Calu3 (cell line): ENCODE data around the gene NUDT1. TPM values are rescaled to one million over a fixed set of nuclear protein-coding genes. Genes with fewer than 3 reads are reported as not detected.

ENCODE experiments used
- BruUV-seq: library from RNA; stranded (reverse); fragments of 400-500 nt; replicated peaks from 2 replicates; lab custom pipeline; 2021; lab: Mats Ljungman, UMichigan
- CTCF ChIA-PET: fragments of 300-600 bp; sonication (Branson Sonifier 250); formaldehyde crosslinking; loops from one replicate; lab custom pipeline; 2022; ENCODE audit warnings: antibody characterized with exemption; lab: Charles Lee
- DNase-seq: peaks from one replicate; pipeline ENCODE4 v3.0.0; 2022
- H3K27ac Mint-ChIP-seq: one replicate; pipeline ENCODE4 v1.8.0; 2022; ENCODE audit warnings: mixed read lengths; ENCODE audit not compliant: unreplicated experiment
- H3K27me3 Mint-ChIP-seq: one replicate; pipeline ENCODE4 v1.8.0; 2022; ENCODE audit warnings: mixed read lengths; ENCODE audit not compliant: unreplicated experiment
- H3K36me3 Mint-ChIP-seq: one replicate; pipeline ENCODE4 v1.8.0; 2022; ENCODE audit warnings: mild to moderate bottlenecking, moderate library complexity, mixed read lengths; ENCODE audit not compliant: insufficient read depth, unreplicated experiment
- H3K4me1 Mint-ChIP-seq: one replicate; pipeline ENCODE4 v1.8.0; 2022; ENCODE audit warnings: mild to moderate bottlenecking, low read depth, mixed read lengths; ENCODE audit not compliant: unreplicated experiment
- H3K4me3 Mint-ChIP-seq: one replicate; pipeline ENCODE4 v1.8.0; 2022; ENCODE audit warnings: mild to moderate bottlenecking, low read depth, moderate library complexity, mixed read lengths; ENCODE audit not compliant: unreplicated experiment
- H3K9me3 Mint-ChIP-seq: one replicate; pipeline ENCODE4 v1.8.0; 2022; ENCODE audit warnings: low read depth, mixed read lengths; ENCODE audit not compliant: unreplicated experiment
- intact Hi-C: fragments of 100-400 bp; cut with micrococcal nuclease; formaldehyde crosslinking; loops from one replicate; pipeline ENCODE4 v1.10.0; 2022; ENCODE audit not compliant: unreplicated experiment
- total RNA-seq: library from RNA; stranded (reverse); gene quantifications from 2 replicates; pipeline ENCODE4 v1.2.3, GENCODE V29; 2022
- TF ChIP-seq, protein P1 (sequence below): fragments of 200-600 bp; IDR thresholded peaks from one replicate; pipeline ENCODE4 v1.8.0; 2022; ENCODE audit warnings: antibody characterized with exemption; ENCODE audit not compliant: unreplicated experiment

NUDT1 gene
- total RNA-seq, 1 experiment from 2014 or later = 65.6 TPM

- no TSS peak for BruUV-seq
- intact Hi-C loops = no loop called here
- Mint-ChIP-seq H3K27ac (no peak overlapping the region), H3K4me1 (no peaks in the 10 kb centered on the region), H3K4me3 (no peak overlapping the region), H3K9me3 (peaks cover 4% of the 10 kb centered on the region), H3K36me3 (peaks cover 33% of the 10 kb centered on the region), H3K27me3 (no peaks in the 10 kb centered on the region)
- DNase-seq = no peak
- TF ChIP-seq, protein P1, sequence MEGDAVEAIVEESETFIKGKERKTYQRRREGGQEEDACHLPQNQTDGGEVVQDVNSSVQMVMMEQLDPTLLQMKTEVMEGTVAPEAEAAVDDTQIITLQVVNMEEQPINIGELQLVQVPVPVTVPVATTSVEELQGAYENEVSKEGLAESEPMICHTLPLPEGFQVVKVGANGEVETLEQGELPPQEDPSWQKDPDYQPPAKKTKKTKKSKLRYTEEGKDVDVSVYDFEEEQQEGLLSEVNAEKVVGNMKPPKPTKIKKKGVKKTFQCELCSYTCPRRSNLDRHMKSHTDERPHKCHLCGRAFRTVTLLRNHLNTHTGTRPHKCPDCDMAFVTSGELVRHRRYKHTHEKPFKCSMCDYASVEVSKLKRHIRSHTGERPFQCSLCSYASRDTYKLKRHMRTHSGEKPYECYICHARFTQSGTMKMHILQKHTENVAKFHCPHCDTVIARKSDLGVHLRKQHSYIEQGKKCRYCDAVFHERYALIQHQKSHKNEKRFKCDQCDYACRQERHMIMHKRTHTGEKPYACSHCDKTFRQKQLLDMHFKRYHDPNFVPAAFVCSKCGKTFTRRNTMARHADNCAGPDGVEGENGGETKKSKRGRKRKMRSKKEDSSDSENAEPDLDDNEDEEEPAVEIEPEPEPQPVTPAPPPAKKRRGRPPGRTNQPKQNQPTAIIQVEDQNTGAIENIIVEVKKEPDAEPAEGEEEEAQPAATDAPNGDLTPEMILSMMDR = no peak
- CTCF ChIA-PET = interaction anchor here (1.0 kb wide), 1 partner anchor 531 kb away, joined by 4 read pairs; no protein-coding TSS in a partner anchor
These were observed 46.4 kb upstream of the NUDT1 start for GRCh38 chr7:2195400-2196246.

- Mint-ChIP-seq H3K27ac (no peak overlapping the region), H3K27me3 (no peaks in the 10 kb centered on the region), H3K36me3 (peaks cover 31% of the 10 kb centered on the region), H3K9me3 (peaks cover 4% of the 10 kb centered on the region), H3K4me3 (no peak overlapping the region), H3K4me1 (no peaks in the 10 kb centered on the region)
- CTCF ChIA-PET = no interaction called here
- no peak for DNase-seq
- intact Hi-C loops = no loop called here
- no TSS peak for BruUV-seq
- TF ChIP-seq, protein P1 = no peak
These were observed 45.3 kb upstream of the NUDT1 start for GRCh38 chr7:2196381-2197378.

GRCh38 chr7:2197436-2198155 is 44.4 kb upstream of the NUDT1 start:
- BruUV-seq = no TSS peak
- H3K9me3 Mint-ChIP-seq = peaks cover 4% of the 10 kb centered on the region
- CTCF ChIA-PET = no interaction called here
- no peak overlapping the region for H3K4me3 Mint-ChIP-seq
- no peaks in the 10 kb centered on the region for H3K4me1 Mint-ChIP-seq
- no peaks in the 10 kb centered on the region for H3K27me3 Mint-ChIP-seq
- no peak overlapping the region for H3K27ac Mint-ChIP-seq
- intact Hi-C loops = no loop called here
- TF ChIP-seq, protein P1 = no peak
- peaks cover 34% of the 10 kb centered on the region for H3K36me3 Mint-ChIP-seq
- no peak for DNase-seq

GRCh38 chr7:2198206-2198605 is 43.8 kb upstream of the NUDT1 start:
- H3K4me3 Mint-ChIP-seq = no peak overlapping the region
- no peak overlapping the region for H3K27ac Mint-ChIP-seq
- TF ChIP-seq, protein P1 = no peak
- no peaks in the 10 kb centered on the region for H3K27me3 Mint-ChIP-seq
- peaks cover 31% of the 10 kb centered on the region for H3K36me3 Mint-ChIP-seq
- BruUV-seq = no TSS peak
- intact Hi-C loops = no loop called here
- peaks cover 4% of the 10 kb centered on the region for H3K9me3 Mint-ChIP-seq
- no peak for DNase-seq
- CTCF ChIA-PET = no interaction called here
- H3K4me1 Mint-ChIP-seq = no peaks in the 10 kb centered on the region
